DOHH2 (cell line): ENCODE measurements around the gene KCNH5.
"Not testable (repeated sequence)": the region's sequence is repeated elsewhere in the genome, so short reads cannot be mapped to it uniquely, and the experiment has no call there.

ENCODE experiments used
- H3F3A ChIP-seq: fragments of 200-600 bp; sonication (generic), shearing (Covaris generic); 2 replicates; pipeline ENCODE4 v1.6.0; 2016; ENCODE audit warnings: antibody characterized with exemption, mild to moderate bottlenecking; ENCODE audit not compliant: control insufficient read depth, insufficient read depth
- H3K27ac ChIP-seq: fragments of 200-600 bp; sonication (generic); 2 replicates; pipeline ENCODE4 v1.5.1; 2014; ENCODE audit warnings: low read depth, mild to moderate bottlenecking, low read length, moderate library complexity
- H3K27me3 ChIP-seq: fragments of 200-600 bp; sonication (generic); 2 replicates; pipeline ENCODE4 v1.6.1; 2014; ENCODE audit warnings: mild to moderate bottlenecking, low read length, mixed read lengths; ENCODE audit not compliant: control insufficient read depth
- H3K36me3 ChIP-seq: fragments of 200-600 bp; sonication (generic); 2 replicates; pipeline ENCODE4 v1.6.1; 2014; ENCODE audit warnings: mild to moderate bottlenecking, low read length, moderate library complexity, mixed read lengths; ENCODE audit not compliant: control insufficient read depth
- H3K4me1 ChIP-seq: fragments of 200-600 bp; sonication (generic); 2 replicates; pipeline ENCODE4 v1.6.1; 2014; ENCODE audit warnings: mild to moderate bottlenecking, low read length, mixed read lengths; ENCODE audit not compliant: control insufficient read depth
- H3K4me2 ChIP-seq: fragments of 200-600 bp; sonication (generic); 2 replicates; pipeline ENCODE4 v1.6.0; 2014; ENCODE audit warnings: mild to moderate bottlenecking, low read length, moderate library complexity
- H3K4me3 ChIP-seq: fragments of 200-600 bp; sonication (generic); 2 replicates; pipeline ENCODE4 v1.5.1; 2014; ENCODE audit warnings: mild to moderate bottlenecking, low read length, mixed read lengths
- H3K79me2 ChIP-seq: fragments of 200-600 bp; sonication (generic); 2 replicates; pipeline ENCODE4 v1.6.1; 2014; ENCODE audit warnings: mild to moderate bottlenecking, low read length, mixed read lengths; ENCODE audit not compliant: control insufficient read depth
- H3K9me2 ChIP-seq: fragments of 200-600 bp; sonication (generic); replicated peaks from 2 replicates; pipeline ENCODE4 v1.6.1; 2014; ENCODE audit warnings: mild to moderate bottlenecking, low read length, mixed read lengths; ENCODE audit not compliant: control insufficient read depth
- H3K9me3 ChIP-seq: fragments of 200-600 bp; sonication (generic); 2 replicates; pipeline ENCODE4 v1.6.1; 2014; ENCODE audit warnings: antibody characterized with exemption, low read length, mixed read lengths; ENCODE audit not compliant: control insufficient read depth, insufficient read depth
- H4K20me1 ChIP-seq: fragments of 200-600 bp; sonication (generic); 2 replicates; pipeline ENCODE4 v1.6.0; 2014; ENCODE audit warnings: low read depth, mild to moderate bottlenecking, antibody characterized with exemption, low read length, moderate library complexity; ENCODE audit not compliant: control insufficient read depth, insufficient read depth
- EZH2phosphoT487 ChIP-seq: fragments of 200-600 bp; sonication (generic); IDR thresholded peaks from 2 replicates; pipeline ENCODE4 v1.6.1; 2017; ENCODE audit warnings: borderline replicate concordance, mild to moderate bottlenecking, antibody characterized with exemption, low read length, moderate library complexity, mixed read lengths
- TF ChIP-seq, protein P1 (sequence below): fragments of 200-600 bp; sonication (generic); IDR thresholded peaks from one replicate; pipeline ENCODE4 v1.5.1; 2014; ENCODE audit warnings: antibody characterized with exemption, mild to moderate bottlenecking, low read depth, low read length; ENCODE audit not compliant: poor library complexity, severe bottlenecking

Gene KCNH5

DNA sequence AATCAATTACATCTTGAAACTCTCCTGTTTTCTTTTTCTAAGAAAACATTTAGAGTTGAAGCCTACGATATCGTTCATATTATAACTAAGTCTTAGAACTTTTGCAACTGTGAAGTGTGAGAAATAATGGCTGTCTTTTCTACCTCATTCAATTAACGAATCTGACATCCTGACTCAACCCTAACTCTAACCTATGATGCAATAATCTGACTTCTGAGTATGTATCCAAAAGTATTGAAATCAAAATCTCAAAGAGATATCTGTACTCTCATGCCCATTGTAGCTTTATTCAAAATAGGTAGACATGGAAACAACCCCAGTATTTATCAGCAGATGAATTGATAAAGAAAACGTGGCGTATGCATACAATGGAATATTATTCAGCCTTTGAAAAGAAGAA lies 252.7 kb downstream of the KCNH5 start:
- Histone ChIP-seq H4K20me1 (no peaks in the 10 kb centered on the region), H3K27ac (no peak overlapping the region), H3K4me2 (no peak overlapping the region), H3K27me3 (no peaks in the 10 kb centered on the region), H3K9me2 (no peaks in the 10 kb centered on the region), H3K9me3 (0 out of 2 replicates have a peak, but pooled peaks cover 2% of the 10 kb centered on the region), H3F3A (no peaks in the 10 kb centered on the region), H3K79me2 (no peaks in the 10 kb centered on the region), H3K36me3 (no peaks in the 10 kb centered on the region), H3K4me3 (no peak overlapping the region), H3K4me1 (no peaks in the 10 kb centered on the region)
- TF ChIP-seq, protein P1, sequence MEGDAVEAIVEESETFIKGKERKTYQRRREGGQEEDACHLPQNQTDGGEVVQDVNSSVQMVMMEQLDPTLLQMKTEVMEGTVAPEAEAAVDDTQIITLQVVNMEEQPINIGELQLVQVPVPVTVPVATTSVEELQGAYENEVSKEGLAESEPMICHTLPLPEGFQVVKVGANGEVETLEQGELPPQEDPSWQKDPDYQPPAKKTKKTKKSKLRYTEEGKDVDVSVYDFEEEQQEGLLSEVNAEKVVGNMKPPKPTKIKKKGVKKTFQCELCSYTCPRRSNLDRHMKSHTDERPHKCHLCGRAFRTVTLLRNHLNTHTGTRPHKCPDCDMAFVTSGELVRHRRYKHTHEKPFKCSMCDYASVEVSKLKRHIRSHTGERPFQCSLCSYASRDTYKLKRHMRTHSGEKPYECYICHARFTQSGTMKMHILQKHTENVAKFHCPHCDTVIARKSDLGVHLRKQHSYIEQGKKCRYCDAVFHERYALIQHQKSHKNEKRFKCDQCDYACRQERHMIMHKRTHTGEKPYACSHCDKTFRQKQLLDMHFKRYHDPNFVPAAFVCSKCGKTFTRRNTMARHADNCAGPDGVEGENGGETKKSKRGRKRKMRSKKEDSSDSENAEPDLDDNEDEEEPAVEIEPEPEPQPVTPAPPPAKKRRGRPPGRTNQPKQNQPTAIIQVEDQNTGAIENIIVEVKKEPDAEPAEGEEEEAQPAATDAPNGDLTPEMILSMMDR, result no peak
- no peak for TF ChIP-seq EZH2phosphoT487

DNA sequence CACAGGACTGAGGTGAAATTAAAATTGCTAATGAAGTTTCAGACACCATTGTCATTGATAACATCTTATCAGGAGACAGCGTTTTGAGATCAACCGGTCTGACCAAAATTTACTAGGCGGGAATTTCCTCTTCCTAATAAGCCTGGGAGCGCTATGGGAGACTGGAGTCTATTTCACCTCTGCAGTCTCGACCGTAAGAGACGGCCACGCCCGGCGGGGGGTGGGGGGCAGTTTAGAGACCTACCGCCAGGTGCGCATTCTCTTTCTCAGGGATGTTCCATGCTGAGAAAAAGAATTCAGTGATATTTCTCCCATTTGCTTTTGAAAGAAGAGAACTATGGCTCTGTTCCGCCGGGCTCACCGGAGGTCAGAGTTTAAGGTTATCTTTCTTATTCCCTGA lies 263.9 kb downstream of the KCNH5 start:
- not testable (repeated sequence) for H3F3A ChIP-seq, H3K79me2 ChIP-seq, H3K4me3 ChIP-seq, H3K4me2 ChIP-seq, H3K4me1 ChIP-seq, H3K36me3 ChIP-seq, H4K20me1 ChIP-seq, H3K27me3 ChIP-seq, H3K9me2 ChIP-seq, H3K9me3 ChIP-seq, H3K27ac ChIP-seq

DNA sequence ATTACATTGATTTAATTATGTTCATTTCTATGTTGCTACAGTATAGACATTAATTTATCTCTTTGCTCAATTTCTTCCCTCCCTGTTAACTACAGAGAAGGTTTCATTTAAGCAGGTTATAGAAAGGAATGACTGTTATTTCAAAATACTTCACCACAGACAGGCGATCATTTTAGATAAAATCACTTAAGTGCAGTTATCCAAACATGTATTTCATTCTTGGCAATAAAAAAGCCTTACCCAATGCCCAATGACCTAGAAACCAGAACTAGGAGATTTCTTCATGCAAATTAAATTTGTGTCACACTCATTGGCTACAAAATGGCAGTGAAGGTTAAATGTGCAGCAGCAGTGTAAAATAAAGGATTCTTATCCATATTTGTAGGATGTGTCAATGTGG lies 266.4 kb downstream of the KCNH5 start:
- Histone ChIP-seq H3K27ac (no peak overlapping the region), H3K79me2 (no peaks in the 10 kb centered on the region)

DNA sequence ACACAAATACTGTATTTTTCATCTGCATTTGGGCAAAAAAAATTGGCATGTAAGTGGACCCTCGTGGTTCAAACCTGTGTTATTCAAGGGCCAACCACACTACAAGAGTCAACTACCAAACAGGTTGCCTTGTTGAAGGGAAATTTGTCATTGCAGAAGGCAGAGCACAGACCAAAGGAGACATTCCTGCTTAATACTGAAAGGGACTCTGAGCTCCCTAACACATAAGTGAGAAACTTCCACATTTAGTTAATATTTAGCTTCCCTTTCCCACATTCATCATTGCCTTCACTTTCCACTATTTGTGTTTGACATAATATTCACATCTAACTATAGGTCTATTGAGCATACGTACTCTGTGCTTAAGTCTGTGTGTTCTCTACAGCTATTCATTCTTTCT lies 266.9 kb downstream of the KCNH5 start:
- Histone ChIP-seq H3K36me3 (no peaks in the 10 kb centered on the region), H3K4me2 (no peak overlapping the region), H3K4me1 (no peaks in the 10 kb centered on the region), H3K27me3 (no peaks in the 10 kb centered on the region), H4K20me1 (no peaks in the 10 kb centered on the region), H3K79me2 (no peaks in the 10 kb centered on the region), H3K9me3 (no peaks in the 10 kb centered on the region), H3F3A (no peaks in the 10 kb centered on the region), H3K27ac (no peak overlapping the region), H3K9me2 (no peaks in the 10 kb centered on the region), H3K4me3 (no peak overlapping the region)
- TF ChIP-seq, protein P1, result no peak
- TF ChIP-seq EZH2phosphoT487, result no peak

More for the DNA sequence above, 266.4 kb downstream of the KCNH5 start:
- H3K4me1 ChIP-seq, result no peaks in the 10 kb centered on the region
- no peak overlapping the region for H3K4me2 ChIP-seq
- no peaks in the 10 kb centered on the region for H3K27me3 ChIP-seq
- H3K36me3 ChIP-seq, result no peaks in the 10 kb centered on the region
- H4K20me1 ChIP-seq, result no peaks in the 10 kb centered on the region
- no peak overlapping the region for H3K4me3 ChIP-seq
- H3F3A ChIP-seq, result no peaks in the 10 kb centered on the region
- TF ChIP-seq EZH2phosphoT487, result no peak
- TF ChIP-seq, protein P1, result no peak
- H3K9me3 ChIP-seq, result no peaks in the 10 kb centered on the region
- H3K9me2 ChIP-seq, result no peaks in the 10 kb centered on the region
